WTC11 (cell line): ENCODE measurements around the gene P4HB.

Experiments
- TCF7 ChIP-seq: sonication (generic); formaldehyde crosslinking; IDR thresholded peaks from 2 replicates; pipeline ENCODE4 v1.8.0; 2022; ENCODE audit warnings: mild to moderate bottlenecking, low read depth, missing genetic modification reagents, moderate library complexity
- ZNF232 ChIP-seq: sonication (generic); formaldehyde crosslinking; IDR thresholded peaks from 2 replicates; pipeline ENCODE4 v1.8.0; 2022; ENCODE audit warnings: mild to moderate bottlenecking, missing genetic modification reagents
- TF ChIP-seq, protein P1 (sequence below): fragments of 200-600 bp; IDR thresholded peaks from 2 replicates; pipeline ENCODE4 v1.8.0; 2022; ENCODE audit warnings: antibody characterized with exemption
- TF ChIP-seq, protein P2 (sequence below): sonication (generic); formaldehyde crosslinking; IDR thresholded peaks from 2 replicates; pipeline ENCODE4 v1.8.1; 2023; ENCODE audit warnings: mild to moderate bottlenecking, missing genetic modification reagents, moderate library complexity
- TF ChIP-seq, protein P3 (sequence below): fragments of 250-450 bp; sonication (Bioruptor Pico); IDR thresholded peaks from 2 replicates; pipeline ENCODE4 v1.9.0; 2021; ENCODE audit warnings: mild to moderate bottlenecking
- TF ChIP-seq, protein P4 (sequence below): sonication (generic); formaldehyde crosslinking; IDR thresholded peaks from 2 replicates; pipeline ENCODE4 v1.8.0; 2022; ENCODE audit warnings: mild to moderate bottlenecking, missing genetic modification reagents

DNA sequence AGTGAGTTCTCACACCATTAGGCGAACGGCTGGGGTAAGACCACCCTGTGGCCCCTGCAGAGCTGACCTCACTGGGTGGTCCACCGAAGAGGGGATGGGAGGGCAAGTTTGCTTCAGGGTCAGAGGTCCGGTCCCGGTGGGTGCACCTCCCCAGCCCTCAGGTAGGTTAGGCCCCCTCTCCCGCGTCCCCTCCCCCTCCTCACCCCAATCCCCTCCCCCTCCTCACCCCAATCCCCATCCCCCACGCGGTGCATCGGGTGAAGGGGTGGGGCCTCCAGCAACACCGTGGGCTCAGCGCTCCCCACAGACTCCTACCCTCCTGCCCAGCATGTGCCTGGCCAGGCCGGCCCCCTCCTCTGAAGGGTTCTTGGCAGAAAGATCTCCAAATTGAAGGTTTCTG, 40.6 kb downstream of the P4HB start:
- TF ChIP-seq, protein P1, sequence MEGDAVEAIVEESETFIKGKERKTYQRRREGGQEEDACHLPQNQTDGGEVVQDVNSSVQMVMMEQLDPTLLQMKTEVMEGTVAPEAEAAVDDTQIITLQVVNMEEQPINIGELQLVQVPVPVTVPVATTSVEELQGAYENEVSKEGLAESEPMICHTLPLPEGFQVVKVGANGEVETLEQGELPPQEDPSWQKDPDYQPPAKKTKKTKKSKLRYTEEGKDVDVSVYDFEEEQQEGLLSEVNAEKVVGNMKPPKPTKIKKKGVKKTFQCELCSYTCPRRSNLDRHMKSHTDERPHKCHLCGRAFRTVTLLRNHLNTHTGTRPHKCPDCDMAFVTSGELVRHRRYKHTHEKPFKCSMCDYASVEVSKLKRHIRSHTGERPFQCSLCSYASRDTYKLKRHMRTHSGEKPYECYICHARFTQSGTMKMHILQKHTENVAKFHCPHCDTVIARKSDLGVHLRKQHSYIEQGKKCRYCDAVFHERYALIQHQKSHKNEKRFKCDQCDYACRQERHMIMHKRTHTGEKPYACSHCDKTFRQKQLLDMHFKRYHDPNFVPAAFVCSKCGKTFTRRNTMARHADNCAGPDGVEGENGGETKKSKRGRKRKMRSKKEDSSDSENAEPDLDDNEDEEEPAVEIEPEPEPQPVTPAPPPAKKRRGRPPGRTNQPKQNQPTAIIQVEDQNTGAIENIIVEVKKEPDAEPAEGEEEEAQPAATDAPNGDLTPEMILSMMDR, result no peak
- TF ChIP-seq, protein P2, sequence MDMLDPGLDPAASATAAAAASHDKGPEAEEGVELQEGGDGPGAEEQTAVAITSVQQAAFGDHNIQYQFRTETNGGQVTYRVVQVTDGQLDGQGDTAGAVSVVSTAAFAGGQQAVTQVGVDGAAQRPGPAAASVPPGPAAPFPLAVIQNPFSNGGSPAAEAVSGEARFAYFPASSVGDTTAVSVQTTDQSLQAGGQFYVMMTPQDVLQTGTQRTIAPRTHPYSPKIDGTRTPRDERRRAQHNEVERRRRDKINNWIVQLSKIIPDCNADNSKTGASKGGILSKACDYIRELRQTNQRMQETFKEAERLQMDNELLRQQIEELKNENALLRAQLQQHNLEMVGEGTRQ (CRISPR knock-in tag), result no peak
- TF ChIP-seq ZNF232 (CRISPR knock-in tag), result no peak
- TF ChIP-seq, protein P3, sequence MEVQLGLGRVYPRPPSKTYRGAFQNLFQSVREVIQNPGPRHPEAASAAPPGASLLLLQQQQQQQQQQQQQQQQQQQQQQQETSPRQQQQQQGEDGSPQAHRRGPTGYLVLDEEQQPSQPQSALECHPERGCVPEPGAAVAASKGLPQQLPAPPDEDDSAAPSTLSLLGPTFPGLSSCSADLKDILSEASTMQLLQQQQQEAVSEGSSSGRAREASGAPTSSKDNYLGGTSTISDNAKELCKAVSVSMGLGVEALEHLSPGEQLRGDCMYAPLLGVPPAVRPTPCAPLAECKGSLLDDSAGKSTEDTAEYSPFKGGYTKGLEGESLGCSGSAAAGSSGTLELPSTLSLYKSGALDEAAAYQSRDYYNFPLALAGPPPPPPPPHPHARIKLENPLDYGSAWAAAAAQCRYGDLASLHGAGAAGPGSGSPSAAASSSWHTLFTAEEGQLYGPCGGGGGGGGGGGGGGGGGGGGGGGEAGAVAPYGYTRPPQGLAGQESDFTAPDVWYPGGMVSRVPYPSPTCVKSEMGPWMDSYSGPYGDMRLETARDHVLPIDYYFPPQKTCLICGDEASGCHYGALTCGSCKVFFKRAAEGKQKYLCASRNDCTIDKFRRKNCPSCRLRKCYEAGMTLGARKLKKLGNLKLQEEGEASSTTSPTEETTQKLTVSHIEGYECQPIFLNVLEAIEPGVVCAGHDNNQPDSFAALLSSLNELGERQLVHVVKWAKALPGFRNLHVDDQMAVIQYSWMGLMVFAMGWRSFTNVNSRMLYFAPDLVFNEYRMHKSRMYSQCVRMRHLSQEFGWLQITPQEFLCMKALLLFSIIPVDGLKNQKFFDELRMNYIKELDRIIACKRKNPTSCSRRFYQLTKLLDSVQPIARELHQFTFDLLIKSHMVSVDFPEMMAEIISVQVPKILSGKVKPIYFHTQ, result no peak
- TF ChIP-seq, protein P4, sequence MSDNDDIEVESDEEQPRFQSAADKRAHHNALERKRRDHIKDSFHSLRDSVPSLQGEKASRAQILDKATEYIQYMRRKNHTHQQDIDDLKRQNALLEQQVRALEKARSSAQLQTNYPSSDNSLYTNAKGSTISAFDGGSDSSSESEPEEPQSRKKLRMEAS (CRISPR knock-in tag), result no peak
- no peak for TF ChIP-seq TCF7 (CRISPR knock-in tag)
